SJCRH30 (cell line): Measurements from ENCODE around the gene TNRC18. TPM values are rescaled to one million over a fixed set of nuclear protein-coding genes. Genes with fewer than 3 reads are reported as not detected.

ENCODE experiments used
- DNase-seq, 2 experiments: peaks; one replicate each; pipeline ENCODE4 v3.0.0-alpha.2; 2015 to 2020
- H3K27ac ChIP-seq: fragments of 250-450 bp; sonication (Bioruptor Pico); 2 replicates; pipeline ENCODE4 v1.5.1; 2020; ENCODE audit warnings: mild to moderate bottlenecking, moderate library complexity
- H3K27me3 ChIP-seq: fragments of 250-450 bp; sonication (Bioruptor Pico); 2 replicates; pipeline ENCODE4 v1.5.1; 2020; ENCODE audit warnings: mild to moderate bottlenecking, moderate library complexity
- H3K36me3 ChIP-seq: fragments of 250-450 bp; sonication (Bioruptor Pico); 2 replicates; pipeline ENCODE4 v1.5.1; 2020; ENCODE audit warnings: mild to moderate bottlenecking, moderate library complexity
- H3K4me1 ChIP-seq: fragments of 250-450 bp; sonication (Bioruptor Pico); 2 replicates; pipeline ENCODE4 v1.5.1; 2020; ENCODE audit warnings: mild to moderate bottlenecking, moderate library complexity
- H3K4me3 ChIP-seq: fragments of 250-450 bp; sonication (Bioruptor Pico); 2 replicates; pipeline ENCODE4 v1.5.1; 2020; ENCODE audit warnings: mild to moderate bottlenecking, moderate library complexity
- H3K9me3 ChIP-seq: fragments of 250-450 bp; sonication (Bioruptor Pico); replicated peaks from 2 replicates; pipeline ENCODE4 v1.5.1; 2020; ENCODE audit warnings: mild to moderate bottlenecking, moderate library complexity
- total RNA-seq: library from RNA; depleted of rRNA; stranded (reverse); fragments of >200 nt; shearing (Covaris generic); gene quantifications from 2 replicates; pipeline ENCODE4 v1.2.3, GENCODE V29; 2014

TNRC18 gene
- total RNA-seq, 1 experiment from 2014 or later = 31.1 TPM

- H3K4me1 ChIP-seq = no peaks in the 10 kb centered on the region
- no peaks in the 10 kb centered on the region for H3K36me3 ChIP-seq
- DNase-seq = peak in 1 of 2 experiments; percentile 67
- H3K9me3 ChIP-seq = no peaks in the 10 kb centered on the region; the same call in 1 of the 2 replicates
- no peak overlapping the region for H3K4me3 ChIP-seq
- H3K27ac ChIP-seq = no peak overlapping the region
- no peaks in the 10 kb centered on the region for H3K27me3 ChIP-seq
These were observed 18.3 kb upstream of the TNRC18 start for GRCh38 chr7:5441840-5442503.

GRCh38 chr7:5439572-5440496 is 16.2 kb upstream of the TNRC18 start:
- no peaks in the 10 kb centered on the region for H3K4me1 ChIP-seq
- no peaks in the 10 kb centered on the region for H3K27me3 ChIP-seq
- DNase-seq = no peak
- H3K9me3 ChIP-seq = no peaks in the 10 kb centered on the region; the same call in 1 of the 2 replicates
- no peaks in the 10 kb centered on the region for H3K36me3 ChIP-seq
- no peak overlapping the region for H3K4me3 ChIP-seq
- no peak overlapping the region for H3K27ac ChIP-seq

GRCh38 chr7:5439209-5439571 is 15.6 kb upstream of the TNRC18 start:
- DNase-seq = no peak
- Histone ChIP-seq H3K4me1 (no peaks in the 10 kb centered on the region), H3K27me3 (no peaks in the 10 kb centered on the region), H3K27ac (no peak overlapping the region), H3K9me3 (no peaks in the 10 kb centered on the region; the same call in 1 of the 2 replicates), H3K4me3 (no peak overlapping the region), H3K36me3 (no peaks in the 10 kb centered on the region)

GRCh38 chr7:5437987-5438386 is 14.4 kb upstream of the TNRC18 start:
- no peaks in the 10 kb centered on the region for H3K4me1 ChIP-seq
- no peak overlapping the region for H3K27ac ChIP-seq
- no peaks in the 10 kb centered on the region for H3K27me3 ChIP-seq
- no peak overlapping the region for H3K4me3 ChIP-seq
- no peaks in the 10 kb centered on the region; the same call in 1 of the 2 replicates for H3K9me3 ChIP-seq
- no peaks in the 10 kb centered on the region for H3K36me3 ChIP-seq
- no peak for DNase-seq

- Histone ChIP-seq H3K27ac (no peak overlapping the region), H3K36me3 (no peaks in the 10 kb centered on the region), H3K4me1 (no peaks in the 10 kb centered on the region), H3K9me3 (no peaks in the 10 kb centered on the region; the same call in 1 of the 2 replicates), H3K4me3 (no peak overlapping the region), H3K27me3 (no peaks in the 10 kb centered on the region)
- no peak for DNase-seq
These were observed 13.8 kb upstream of the TNRC18 start for GRCh38 chr7:5437348-5437892.

GRCh38 chr7:5436003-5436678 is 12.5 kb upstream of the TNRC18 start:
- DNase-seq = no peak
- no peak overlapping the region for H3K27ac ChIP-seq
- no peaks in the 10 kb centered on the region for H3K4me1 ChIP-seq
- no peaks in the 10 kb centered on the region for H3K36me3 ChIP-seq
- H3K27me3 ChIP-seq = no peaks in the 10 kb centered on the region
- no peaks in the 10 kb centered on the region; the same call in 1 of the 2 replicates for H3K9me3 ChIP-seq
- H3K4me3 ChIP-seq = no peak overlapping the region

GRCh38 chr7:5435291-5436002 is 11.8 kb upstream of the TNRC18 start:
- DNase-seq = no peak
- Histone ChIP-seq H3K36me3 (no peaks in the 10 kb centered on the region), H3K27ac (no peak overlapping the region), H3K4me1 (no peaks in the 10 kb centered on the region), H3K27me3 (no peaks in the 10 kb centered on the region), H3K9me3 (no peaks in the 10 kb centered on the region; the same call in 1 of the 2 replicates), H3K4me3 (no peak overlapping the region)

- no peak for DNase-seq
- Histone ChIP-seq H3K4me3 (no peak overlapping the region), H3K27ac (no peak overlapping the region)
These were observed 9.5 kb upstream of the TNRC18 start for GRCh38 chr7:5433181-5433580.

GRCh38 chr7:5432691-5433090 is 9.1 kb upstream of the TNRC18 start:
- Histone ChIP-seq H3K4me1 (peaks cover 9% of the 10 kb centered on the region), H3K9me3 (no peaks in the 10 kb centered on the region; the same call in 1 of the 2 replicates), H3K36me3 (peaks cover 5% of the 10 kb centered on the region; the same call in 1 of the 2 replicates), H3K4me3 (no peak overlapping the region), H3K27ac (no peak overlapping the region), H3K27me3 (no peaks in the 10 kb centered on the region)
- no peak for DNase-seq

More at GRCh38 chr7:5433181-5433580, 9.5 kb upstream of the TNRC18 start:
- no peaks in the 10 kb centered on the region for H3K27me3 ChIP-seq
- no peaks in the 10 kb centered on the region; the same call in 1 of the 2 replicates for H3K9me3 ChIP-seq
- peaks cover 8% of the 10 kb centered on the region for H3K4me1 ChIP-seq
- peaks cover 2% of the 10 kb centered on the region; the same call in 1 of the 2 replicates for H3K36me3 ChIP-seq

- peaks cover 5% of the 10 kb centered on the region; the same call in 1 of the 2 replicates for H3K36me3 ChIP-seq
- no peaks in the 10 kb centered on the region for H3K27me3 ChIP-seq
- H3K9me3 ChIP-seq = no peaks in the 10 kb centered on the region
- no peak for DNase-seq
- H3K27ac ChIP-seq = no peak overlapping the region
- no peak overlapping the region for H3K4me3 ChIP-seq
- H3K4me1 ChIP-seq = peaks cover 9% of the 10 kb centered on the region
These were observed 8.0 kb upstream of the TNRC18 start for GRCh38 chr7:5431560-5432015.

GRCh38 chr7:5430612-5430947 is 6.9 kb upstream of the TNRC18 start:
- no peaks in the 10 kb centered on the region for H3K27me3 ChIP-seq
- peaks cover 5% of the 10 kb centered on the region; the same call in 1 of the 2 replicates for H3K36me3 ChIP-seq
- no peak overlapping the region for H3K4me3 ChIP-seq
- no peaks in the 10 kb centered on the region for H3K9me3 ChIP-seq
- H3K27ac ChIP-seq = peak overlapping the region; percentile 98
- no peak for DNase-seq
- H3K4me1 ChIP-seq = peaks cover 9% of the 10 kb centered on the region

GRCh38 chr7:5429857-5430611 is 6.4 kb upstream of the TNRC18 start:
- no peaks in the 10 kb centered on the region for H3K9me3 ChIP-seq
- H3K4me3 ChIP-seq = peak overlapping the region; percentile 55
- peak overlapping the region; percentile 98 for H3K27ac ChIP-seq
- peaks cover 5% of the 10 kb centered on the region; the same call in 1 of the 2 replicates for H3K36me3 ChIP-seq
- H3K4me1 ChIP-seq = peaks cover 9% of the 10 kb centered on the region
- no peaks in the 10 kb centered on the region for H3K27me3 ChIP-seq
- DNase-seq = peak; percentile 91 to 92

GRCh38 chr7:5429253-5429856 is 5.7 kb upstream of the TNRC18 start:
- peak in 1 of 2 experiments; percentile 66 for DNase-seq
- no peaks in the 10 kb centered on the region for H3K9me3 ChIP-seq
- H3K27me3 ChIP-seq = no peaks in the 10 kb centered on the region
- H3K27ac ChIP-seq = peak overlapping the region; percentile 98
- peaks cover 9% of the 10 kb centered on the region for H3K4me1 ChIP-seq
- peak overlapping the region; percentile 55 for H3K4me3 ChIP-seq
- H3K36me3 ChIP-seq = peaks cover 5% of the 10 kb centered on the region; the same call in 1 of the 2 replicates
